HG03095 (cell line): ENCODE results near the gene TMEM88.
"Not testable (repeated sequence)": the region's sequence is repeated elsewhere in the genome, so short reads cannot be mapped to it uniquely, and the experiment has no call there.

Experiments used
- ATAC-seq: cut with Tn5 transposase; IDR thresholded peaks from one replicate; pipeline ENCODE4 v1.9.1; 2021; ENCODE audit warnings: moderate library complexity; ENCODE audit not compliant: unreplicated experiment

Gene TMEM88

DNA sequence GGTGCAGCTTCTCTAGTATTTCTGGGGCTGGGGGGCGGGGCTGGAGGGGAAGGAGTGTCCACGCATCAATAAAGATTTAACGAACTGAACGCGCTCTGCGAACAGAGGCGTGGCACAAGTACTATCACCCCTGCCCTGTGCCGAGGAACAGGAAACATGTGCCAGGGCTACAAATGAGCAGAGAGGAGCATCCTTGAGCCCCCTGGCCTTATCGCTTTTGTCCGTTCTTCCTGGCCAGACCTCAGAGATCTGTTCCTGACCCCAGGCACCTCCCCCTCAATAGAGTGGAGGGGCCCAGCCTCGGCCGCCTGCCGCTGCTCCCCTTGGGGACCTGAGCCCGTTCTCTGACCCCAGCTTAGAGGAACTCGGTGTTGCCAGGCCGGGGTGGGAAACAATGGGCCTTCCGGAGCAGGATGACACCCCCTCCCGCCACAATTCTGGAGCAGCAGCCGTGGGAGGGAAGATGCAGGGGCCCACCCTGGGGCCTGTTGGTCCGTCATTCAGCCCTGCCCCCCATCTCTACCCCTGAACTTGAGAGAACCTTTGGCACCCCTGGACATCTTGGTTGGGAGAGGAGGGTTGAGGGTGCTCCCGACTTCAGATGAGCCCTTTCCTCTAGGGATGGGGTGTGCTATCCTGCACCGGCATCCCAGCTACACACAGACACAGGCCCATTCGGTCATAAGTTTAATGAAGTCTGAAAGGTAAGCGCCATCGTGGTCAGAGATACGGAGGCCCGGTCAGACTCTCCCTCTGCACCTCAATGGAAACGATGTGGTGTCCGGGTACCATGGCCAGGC is 1.3 kb downstream of the TMEM88 start:
- ATAC-seq = no peak

DNA sequence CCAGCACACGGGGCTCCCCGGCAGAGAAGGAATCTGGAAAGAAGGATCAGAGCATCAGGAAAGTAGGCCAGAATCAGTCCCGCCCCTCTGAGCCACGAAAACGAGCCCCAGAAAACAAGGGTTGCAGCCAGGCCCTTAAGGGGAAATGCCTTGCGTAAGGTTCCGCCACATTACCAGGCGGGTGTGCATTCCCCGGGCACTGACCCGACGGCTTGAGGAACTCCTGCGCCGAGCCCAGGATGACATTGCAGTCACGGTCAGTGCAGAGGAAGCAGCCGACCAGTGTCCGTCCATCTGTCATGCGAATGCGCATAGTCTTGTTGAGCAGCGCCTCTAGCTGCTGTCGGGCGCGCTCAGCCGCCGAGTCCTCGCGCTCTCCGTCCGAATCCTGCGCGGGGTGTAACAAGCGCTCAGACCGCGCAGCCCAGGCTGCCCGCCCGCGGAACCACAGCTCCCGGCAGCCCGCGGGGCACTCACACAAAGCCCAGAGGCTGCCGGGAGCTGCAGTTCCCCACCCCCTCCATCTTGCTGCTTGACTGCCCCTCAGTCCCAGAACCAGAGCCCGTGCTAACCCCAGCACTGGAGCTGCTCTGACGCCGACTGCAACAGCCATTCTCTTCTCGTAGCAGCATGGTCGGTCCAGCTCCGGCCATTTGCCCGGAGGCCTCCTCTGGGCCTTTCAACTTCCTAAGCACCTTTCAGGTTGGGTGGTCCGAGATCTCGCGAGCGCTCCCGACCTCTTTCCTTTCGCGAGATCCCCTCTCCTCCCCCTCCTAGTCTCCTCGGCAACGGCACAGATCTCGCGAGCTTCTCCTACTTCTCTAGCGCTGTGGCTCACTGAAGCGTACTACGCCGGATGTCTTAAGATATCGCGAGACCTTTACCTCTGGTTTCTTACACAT is 2.2 kb downstream of the TMEM88 start, which contains the start of gene NAA38:
NAA38 (minus strand) TSS at position 749 of the 902 bp plus-strand sequence; CDS start at position 653, 96 bp downstream.
- peak; percentile 69 for ATAC-seq

- peak; percentile 25 for ATAC-seq
Observed at GRCh38 chr17:7857713-7858521, 3.1 kb downstream of the TMEM88 start, which contains the start of gene CYB5D1. TSS of gene CYB5D1 (plus strand) at chr17:7858003. CDS start at chr17:7858135, 132 bp downstream.

GRCh38 chr17:7858522-7858810 is 3.6 kb downstream of the TMEM88 start:
- no peak for ATAC-seq

DNA sequence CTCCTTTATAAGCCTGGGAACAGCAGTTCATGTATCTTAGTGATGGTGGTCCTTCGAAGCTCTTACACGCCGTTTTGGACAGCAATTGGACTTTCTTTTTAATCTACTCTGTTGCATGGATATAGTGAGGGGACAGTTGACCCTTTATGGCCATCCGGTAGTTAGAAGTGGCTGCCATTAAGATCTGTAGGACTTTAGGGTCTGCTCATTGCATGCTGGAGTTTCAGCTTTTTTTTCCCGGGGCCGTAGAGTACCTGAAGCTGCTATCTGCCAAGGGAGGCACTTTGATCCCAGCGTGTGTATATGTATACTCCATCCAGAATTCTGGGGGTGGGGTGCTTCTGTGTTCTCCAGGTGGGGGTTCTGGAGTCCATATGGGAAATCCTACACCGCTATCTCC is 4.2 kb downstream of the TMEM88 start:
- ATAC-seq = no peak

DNA sequence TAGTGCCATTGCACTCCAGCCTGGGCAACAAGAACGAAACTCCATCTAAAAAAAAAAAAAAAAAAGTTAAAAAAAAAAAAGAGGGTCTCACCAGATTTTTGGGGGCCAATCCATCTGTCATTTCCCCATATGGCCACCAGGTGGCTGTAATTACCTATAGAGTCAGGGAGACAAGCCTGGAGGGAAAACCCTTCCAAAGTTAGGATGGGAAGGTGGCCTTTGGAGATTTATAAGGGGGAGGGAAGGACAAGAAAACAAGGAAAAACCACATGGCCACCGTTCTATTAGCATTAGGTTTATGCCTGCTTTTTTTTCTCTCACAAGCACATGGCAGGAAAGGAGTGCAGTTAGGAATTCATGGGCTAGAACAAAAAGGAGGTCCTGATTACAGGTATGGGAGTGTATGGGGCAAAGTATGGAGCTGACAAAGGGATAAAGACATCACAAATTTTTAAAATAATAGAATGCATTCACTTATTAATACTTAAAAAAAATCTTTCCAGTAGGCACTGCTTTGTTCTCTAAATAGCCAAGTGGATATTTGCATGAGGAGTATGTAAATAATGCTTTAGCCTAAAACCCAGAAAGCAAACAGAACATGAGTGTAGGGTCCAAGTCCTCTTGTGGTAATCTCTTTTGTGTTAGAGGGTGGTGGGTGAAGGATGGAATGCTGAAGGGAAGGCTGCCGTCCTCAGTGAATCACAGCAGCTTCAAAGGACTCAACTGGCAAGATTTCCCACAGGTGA is 8.0 kb downstream of the TMEM88 start:
- no peak for ATAC-seq

DNA sequence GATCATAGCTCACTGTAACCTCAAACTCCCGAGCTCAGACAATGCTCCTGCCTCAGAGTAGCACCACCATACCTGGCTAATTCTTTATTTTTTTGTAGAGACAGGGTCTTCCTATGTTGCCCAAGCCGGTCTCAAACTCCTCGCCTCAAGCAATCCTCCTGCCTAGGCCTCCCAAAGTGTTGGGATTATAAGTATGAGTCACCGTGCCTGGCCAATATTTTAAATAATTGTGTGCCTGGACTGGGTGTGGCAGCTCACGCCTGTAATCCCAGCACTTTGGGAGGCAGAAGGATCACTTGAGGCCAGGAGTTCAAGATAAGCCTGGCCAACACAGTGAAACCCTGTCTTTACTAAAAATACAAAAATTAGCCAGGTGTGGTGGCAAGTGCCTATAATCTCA is 9.5 kb downstream of the TMEM88 start:
- not testable (repeated sequence) for ATAC-seq

DNA sequence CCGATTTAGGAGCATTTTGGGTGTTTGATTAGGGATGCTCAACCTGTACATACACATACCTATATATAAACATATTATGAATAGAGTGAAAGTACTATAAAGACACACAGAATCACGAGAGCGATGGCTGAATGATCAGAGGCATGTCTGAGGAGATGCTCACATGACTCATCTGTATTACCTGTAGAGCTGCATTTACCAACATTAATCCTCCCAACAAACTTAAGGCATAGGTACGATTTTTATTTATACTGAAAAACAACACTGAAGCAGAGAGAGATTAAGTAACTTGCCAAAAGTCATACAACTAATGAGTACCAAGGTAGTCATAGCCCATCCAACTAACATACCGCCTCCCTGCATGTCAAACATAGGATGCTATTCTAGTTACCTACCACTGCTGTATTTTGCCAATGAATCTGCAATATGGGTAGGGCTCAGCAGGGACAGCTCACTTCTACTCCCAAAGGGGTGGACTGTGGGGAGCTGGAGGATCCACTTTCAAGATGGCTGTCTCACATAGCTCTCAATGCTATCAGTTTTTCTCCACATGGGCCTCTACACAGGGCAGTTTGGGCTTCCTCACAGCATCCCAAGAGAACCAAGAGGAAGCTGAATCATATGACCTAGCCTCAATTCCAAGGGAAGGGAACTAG is 10.3 kb downstream of the TMEM88 start:
- ATAC-seq = no peak

- no peak for ATAC-seq
Observed at GRCh38 chr17:7867881-7868329, 13.0 kb downstream of the TMEM88 start.

DNA sequence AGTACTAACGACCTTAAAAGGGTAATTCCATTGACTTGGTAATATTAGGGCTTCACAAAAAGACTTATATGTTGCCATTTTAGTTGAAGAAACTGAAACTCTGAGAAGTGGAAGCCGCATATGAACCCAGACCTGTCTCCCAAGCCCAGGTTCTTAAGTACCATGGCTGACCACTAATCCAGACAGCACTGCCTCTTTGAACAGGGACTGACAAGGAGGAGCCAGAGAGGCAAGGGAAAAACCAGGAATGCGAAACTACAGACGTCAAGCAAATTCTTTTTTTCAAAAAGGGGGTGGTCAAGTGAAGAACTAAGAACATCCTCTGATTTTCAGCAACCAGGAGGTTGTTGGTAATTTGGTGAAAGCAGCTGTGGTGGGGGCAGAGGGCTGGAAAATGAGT is 18.2 kb downstream of the TMEM88 start:
- no peak for ATAC-seq

DNA sequence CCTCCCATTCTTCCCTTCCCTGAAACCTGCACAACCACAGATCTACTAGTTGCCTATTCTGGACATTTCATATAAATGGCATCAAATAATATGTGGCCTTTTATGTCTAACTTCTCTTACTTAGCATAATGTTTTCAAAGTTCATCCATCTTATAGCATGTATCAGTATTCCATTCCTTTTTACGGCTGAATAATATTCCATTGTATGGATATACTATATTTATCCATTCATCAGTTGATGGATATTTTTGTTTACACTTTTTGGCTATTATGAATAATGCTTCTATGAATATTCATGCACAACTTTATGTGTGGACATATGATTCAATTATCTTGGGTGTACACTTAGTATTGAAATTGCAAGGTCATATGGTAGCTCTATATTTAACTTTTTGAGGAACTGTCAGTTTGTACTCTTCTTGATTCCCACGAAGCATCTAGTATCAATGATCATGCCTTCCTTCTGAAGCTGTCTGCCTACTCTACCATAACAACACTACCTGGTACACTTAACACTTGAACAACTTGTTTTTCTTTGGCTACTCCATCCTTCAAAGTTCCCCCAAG is 21.0 kb downstream of the TMEM88 start:
- ATAC-seq = no peak

DNA sequence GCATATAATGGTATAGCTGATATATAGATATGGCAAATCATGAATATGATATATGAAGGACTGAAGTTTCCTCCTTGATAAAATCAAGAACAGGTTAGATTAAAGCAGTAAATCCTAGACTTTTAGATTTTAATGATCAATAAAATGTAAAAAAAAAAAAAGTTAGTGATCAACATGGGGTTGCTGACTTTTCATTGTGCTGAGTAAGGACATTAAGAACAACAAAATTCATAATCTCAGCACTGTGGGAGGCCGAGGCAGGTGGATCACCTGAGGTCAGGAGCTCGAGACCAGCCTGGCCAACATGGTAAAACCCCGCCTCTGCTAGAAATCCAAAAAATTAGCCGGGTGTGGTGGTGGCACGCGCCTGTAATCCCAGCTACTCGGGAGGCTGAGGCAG is 23.4 kb downstream of the TMEM88 start:
- ATAC-seq = no peak

DNA sequence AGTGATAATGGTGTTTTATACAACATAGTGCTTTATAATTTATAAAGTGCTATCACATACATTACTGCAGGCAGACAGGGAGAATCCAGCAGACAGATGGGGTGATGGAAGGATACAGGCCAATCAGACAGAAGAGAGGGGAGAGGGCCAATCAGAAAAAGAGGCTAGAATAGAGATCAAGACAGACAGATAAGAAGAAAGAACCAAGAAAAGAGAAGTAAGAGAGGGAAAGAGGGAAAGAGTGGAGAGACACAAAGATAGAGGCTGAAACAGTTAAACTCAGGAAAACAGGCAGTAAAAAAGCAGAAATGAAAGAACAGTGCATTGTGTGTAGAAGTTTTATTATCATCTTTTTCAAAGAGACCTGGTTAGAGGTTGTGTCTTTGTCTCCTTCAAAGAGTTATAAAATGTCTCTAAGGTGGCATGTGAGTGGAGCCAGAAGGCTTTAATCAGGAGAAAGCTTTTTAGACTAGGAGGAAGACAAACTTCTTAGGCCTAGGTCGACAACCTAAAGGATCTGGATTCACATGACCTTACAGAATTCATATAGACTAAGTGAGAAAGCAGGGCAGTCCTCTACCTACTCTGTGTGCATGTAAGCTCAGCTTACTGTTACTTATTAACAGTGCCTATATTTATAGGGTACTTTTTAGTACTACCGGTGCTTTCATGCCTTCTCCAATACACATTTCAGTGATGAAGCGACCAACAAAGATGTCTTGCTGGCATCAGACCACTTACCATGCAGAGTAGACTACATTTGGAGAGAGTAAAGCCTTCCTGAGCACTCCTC is 25.4 kb downstream of the TMEM88 start:
- ATAC-seq = no peak

- ATAC-seq = no peak
Observed at GRCh38 chr17:7881276-7882054, 26.6 kb downstream of the TMEM88 start.

- ATAC-seq = no peak
Observed at GRCh38 chr17:7882068-7882467, 27.2 kb downstream of the TMEM88 start.

DNA sequence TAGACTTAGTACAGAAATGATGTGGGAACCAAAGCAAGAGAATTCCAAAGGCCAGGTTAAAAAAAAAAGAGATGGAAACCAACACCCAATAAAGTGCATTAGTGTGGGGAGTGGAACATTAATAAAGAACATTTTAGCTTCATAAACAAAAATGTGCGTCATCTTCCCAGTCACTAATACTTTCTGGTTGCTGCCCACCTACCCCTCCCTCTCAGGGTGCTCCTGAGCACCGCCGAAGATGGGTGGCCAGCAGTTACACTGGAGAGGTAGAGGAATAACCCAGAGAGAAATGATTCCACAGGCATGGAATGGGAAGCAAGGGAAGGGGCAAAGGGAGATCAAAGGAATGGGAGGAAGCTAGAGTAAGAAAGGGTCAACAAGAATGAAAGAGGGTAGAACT is 27.8 kb downstream of the TMEM88 start:
- no peak for ATAC-seq

GRCh38 chr17:7883781-7884386 is 29.0 kb downstream of the TMEM88 start:
- ATAC-seq = no peak
